ENCODE results near the gene DMKN.

DNA sequence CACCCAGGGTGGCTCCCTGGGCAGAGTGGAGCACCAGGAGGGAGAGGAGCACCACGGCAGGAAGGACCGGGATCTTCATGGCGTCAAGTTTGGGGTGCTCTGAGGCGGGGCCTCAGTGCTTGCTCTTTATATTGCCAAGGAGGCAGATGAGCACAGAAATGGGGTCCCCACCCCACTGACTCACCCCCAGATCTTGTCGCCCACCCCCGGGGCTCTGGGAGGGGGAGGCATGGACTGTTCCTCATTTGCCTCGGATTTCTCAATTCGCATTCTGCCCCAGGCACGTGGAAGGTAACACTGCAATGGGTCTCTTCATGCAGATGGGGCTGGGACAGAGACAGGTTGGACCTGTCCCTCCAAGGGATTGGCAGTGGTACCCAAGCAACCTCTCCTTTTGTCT, 23.1 kb downstream of the DMKN start, which contains the start of gene KRTDAP:
- no peak for TF ChIP-seq ZFP30 (CRISPR knock-in tag; IDR thresholded peaks at IDR 0.05)
- TF ChIP-seq ARNTL (CRISPR knock-in tag; IDR thresholded peaks at IDR 0.05; ENCODE audit: borderline replicate concordance, low read depth) = no peak
- TF ChIP-seq TOX (CRISPR knock-in tag; IDR thresholded peaks at IDR 0.05; ENCODE audit: borderline replicate concordance) = no peak
- TF ChIP-seq, protein P1, sequence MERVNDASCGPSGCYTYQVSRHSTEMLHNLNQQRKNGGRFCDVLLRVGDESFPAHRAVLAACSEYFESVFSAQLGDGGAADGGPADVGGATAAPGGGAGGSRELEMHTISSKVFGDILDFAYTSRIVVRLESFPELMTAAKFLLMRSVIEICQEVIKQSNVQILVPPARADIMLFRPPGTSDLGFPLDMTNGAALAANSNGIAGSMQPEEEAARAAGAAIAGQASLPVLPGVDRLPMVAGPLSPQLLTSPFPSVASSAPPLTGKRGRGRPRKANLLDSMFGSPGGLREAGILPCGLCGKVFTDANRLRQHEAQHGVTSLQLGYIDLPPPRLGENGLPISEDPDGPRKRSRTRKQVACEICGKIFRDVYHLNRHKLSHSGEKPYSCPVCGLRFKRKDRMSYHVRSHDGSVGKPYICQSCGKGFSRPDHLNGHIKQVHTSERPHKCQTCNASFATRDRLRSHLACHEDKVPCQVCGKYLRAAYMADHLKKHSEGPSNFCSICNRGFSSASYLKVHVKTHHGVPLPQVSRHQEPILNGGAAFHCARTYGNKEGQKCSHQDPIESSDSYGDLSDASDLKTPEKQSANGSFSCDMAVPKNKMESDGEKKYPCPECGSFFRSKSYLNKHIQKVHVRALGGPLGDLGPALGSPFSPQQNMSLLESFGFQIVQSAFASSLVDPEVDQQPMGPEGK (CRISPR knock-in tag; IDR thresholded peaks at IDR 0.05; ENCODE audit: borderline replicate concordance) = no peak
- no peak for TF ChIP-seq ZC3H10 (CRISPR knock-in tag; IDR thresholded peaks at IDR 0.05)
- TF ChIP-seq ZNF565 (CRISPR knock-in tag; conservative IDR thresholded peaks at IDR 0.05; ENCODE audit: low read depth) = no peak
- TF ChIP-seq, protein P2, sequence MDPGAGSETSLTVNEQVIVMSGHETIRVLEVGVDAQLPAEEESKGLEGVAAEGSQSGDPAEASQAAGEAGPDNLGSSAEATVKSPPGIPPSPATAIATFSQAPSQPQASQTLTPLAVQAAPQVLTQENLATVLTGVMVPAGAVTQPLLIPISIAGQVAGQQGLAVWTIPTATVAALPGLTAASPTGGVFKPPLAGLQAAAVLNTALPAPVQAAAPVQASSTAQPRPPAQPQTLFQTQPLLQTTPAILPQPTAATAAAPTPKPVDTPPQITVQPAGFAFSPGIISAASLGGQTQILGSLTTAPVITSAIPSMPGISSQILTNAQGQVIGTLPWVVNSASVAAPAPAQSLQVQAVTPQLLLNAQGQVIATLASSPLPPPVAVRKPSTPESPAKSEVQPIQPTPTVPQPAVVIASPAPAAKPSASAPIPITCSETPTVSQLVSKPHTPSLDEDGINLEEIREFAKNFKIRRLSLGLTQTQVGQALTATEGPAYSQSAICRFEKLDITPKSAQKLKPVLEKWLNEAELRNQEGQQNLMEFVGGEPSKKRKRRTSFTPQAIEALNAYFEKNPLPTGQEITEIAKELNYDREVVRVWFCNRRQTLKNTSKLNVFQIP (CRISPR knock-in tag; IDR thresholded peaks at IDR 0.05; ENCODE audit: borderline replicate concordance, low read depth) = no peak
- no peak for TF ChIP-seq PPARA (CRISPR knock-in tag; IDR thresholded peaks at IDR 0.05; ENCODE audit: borderline replicate concordance)
- TF ChIP-seq RARB (CRISPR knock-in tag; IDR thresholded peaks at IDR 0.05) = no peak

Measured in SK-N-SH treated with all-trans-retinoic acid at 6 μM for 48 hours (cell line).